PC-9 (cell line): ENCODE data around the gene HGD.

Source experiments
- EZH2 ChIP-seq: fragments of 200-600 bp; sonication (generic); IDR thresholded peaks from 2 replicates; pipeline ENCODE4 v1.8.0; 2017; ENCODE audit warnings: antibody characterized with exemption, low read depth
- TF ChIP-seq, protein P1 (sequence below): fragments of 200-600 bp; sonication (generic); conservative IDR thresholded peaks from 2 replicates; pipeline ENCODE4 v1.6.1; 2017; ENCODE audit warnings: mixed run types, antibody characterized with exemption, mild to moderate bottlenecking, moderate library complexity

DNA sequence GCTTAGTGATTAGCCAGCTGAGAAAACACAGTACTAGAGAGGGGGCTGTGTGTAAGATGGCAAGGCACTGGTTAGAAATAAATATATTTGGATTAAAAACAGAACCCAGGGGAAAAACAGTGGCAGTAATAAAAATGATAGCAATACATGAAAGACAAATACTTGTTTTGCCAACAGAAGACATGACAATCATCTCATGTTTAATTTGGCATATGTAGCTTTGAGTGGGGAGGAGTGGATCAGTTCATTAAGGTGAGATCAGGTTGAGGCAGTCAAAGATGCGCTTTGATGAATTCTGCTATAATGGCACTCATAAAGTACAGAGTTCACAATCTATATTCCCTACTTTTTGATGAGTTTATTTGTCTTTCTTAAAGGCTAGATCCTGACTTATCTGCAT, 3.4 kb upstream of the HGD start:
- TF ChIP-seq, protein P1, sequence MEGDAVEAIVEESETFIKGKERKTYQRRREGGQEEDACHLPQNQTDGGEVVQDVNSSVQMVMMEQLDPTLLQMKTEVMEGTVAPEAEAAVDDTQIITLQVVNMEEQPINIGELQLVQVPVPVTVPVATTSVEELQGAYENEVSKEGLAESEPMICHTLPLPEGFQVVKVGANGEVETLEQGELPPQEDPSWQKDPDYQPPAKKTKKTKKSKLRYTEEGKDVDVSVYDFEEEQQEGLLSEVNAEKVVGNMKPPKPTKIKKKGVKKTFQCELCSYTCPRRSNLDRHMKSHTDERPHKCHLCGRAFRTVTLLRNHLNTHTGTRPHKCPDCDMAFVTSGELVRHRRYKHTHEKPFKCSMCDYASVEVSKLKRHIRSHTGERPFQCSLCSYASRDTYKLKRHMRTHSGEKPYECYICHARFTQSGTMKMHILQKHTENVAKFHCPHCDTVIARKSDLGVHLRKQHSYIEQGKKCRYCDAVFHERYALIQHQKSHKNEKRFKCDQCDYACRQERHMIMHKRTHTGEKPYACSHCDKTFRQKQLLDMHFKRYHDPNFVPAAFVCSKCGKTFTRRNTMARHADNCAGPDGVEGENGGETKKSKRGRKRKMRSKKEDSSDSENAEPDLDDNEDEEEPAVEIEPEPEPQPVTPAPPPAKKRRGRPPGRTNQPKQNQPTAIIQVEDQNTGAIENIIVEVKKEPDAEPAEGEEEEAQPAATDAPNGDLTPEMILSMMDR, result no peak
- no peak for TF ChIP-seq EZH2
